ENCODE data around the gene CDH4. TPM values are rescaled to one million over a fixed set of nuclear protein-coding genes. Genes with fewer than 3 reads are reported as not detected.

The CDH4 gene
- total and polyA plus RNA-seq, 2 donors = 0.04 to 0.42 TPM

- no peak for DNase-seq (ENCODE audit: extremely low spot score)
- WGBS = 65% methylated on average over 19 of the region's 19 CpGs
- H3K36me3 ChIP-seq (ENCODE audit: insufficient read depth) = no peaks in the 10 kb centered on the region
Observed at GRCh38 chr20:61881416-61881815, 629.4 kb downstream of the CDH4 start.

GRCh38 chr20:61881861-61882260 lies 629.8 kb downstream of the CDH4 start:
- no peak for DNase-seq (ENCODE audit: extremely low spot score)
- no peaks in the 10 kb centered on the region for H3K4me1 ChIP-seq (ENCODE audit: insufficient read depth)
- 77% methylated on average over 13 of the region's 13 CpGs for WGBS
- no peak overlapping the region for H3K27ac ChIP-seq (ENCODE audit: low read depth)
- no peak overlapping the region for H3K4me3 ChIP-seq (ENCODE audit: low read depth, low read length)
- H3K36me3 ChIP-seq (ENCODE audit: insufficient read depth) = no peaks in the 10 kb centered on the region

More at GRCh38 chr20:61881416-61881815, 629.4 kb downstream of the CDH4 start:
- Histone ChIP-seq H3K4me1 (ENCODE audit: insufficient read depth) (no peaks in the 10 kb centered on the region), H3K4me3 (ENCODE audit: low read depth, low read length) (no peak overlapping the region), H3K27ac (ENCODE audit: low read depth) (no peak overlapping the region)

GRCh38 chr20:61882716-61883615 lies 630.9 kb downstream of the CDH4 start:
- no peak for DNase-seq (ENCODE audit: extremely low spot score)
- Histone ChIP-seq H3K4me3 (ENCODE audit: low read depth, low read length) (no peak overlapping the region), H3K4me1 (ENCODE audit: insufficient read depth) (no peaks in the 10 kb centered on the region), H3K36me3 (ENCODE audit: insufficient read depth) (no peaks in the 10 kb centered on the region), H3K27ac (ENCODE audit: low read depth) (no peak overlapping the region)
- 53% methylated on average over 32 of the region's 32 CpGs for WGBS

- DNase-seq (ENCODE audit: extremely low spot score) = no peak
- WGBS = 43% methylated on average over 14 of the region's 14 CpGs
- H3K27ac ChIP-seq (ENCODE audit: low read depth) = no peak overlapping the region
Observed at GRCh38 chr20:61883857-61884393, 631.9 kb downstream of the CDH4 start.

GRCh38 chr20:61884571-61885389 lies 632.7 kb downstream of the CDH4 start:
- no peaks in the 10 kb centered on the region for H3K36me3 ChIP-seq (ENCODE audit: insufficient read depth)
- H3K27ac ChIP-seq (ENCODE audit: low read depth) = no peak overlapping the region
- H3K4me3 ChIP-seq (ENCODE audit: low read depth, low read length) = no peak overlapping the region
- no peak for DNase-seq (ENCODE audit: extremely low spot score)
- 80% methylated on average over 25 of the region's 25 CpGs for WGBS
- no peaks in the 10 kb centered on the region for H3K4me1 ChIP-seq (ENCODE audit: insufficient read depth)

More at GRCh38 chr20:61883857-61884393, 631.9 kb downstream of the CDH4 start:
- Histone ChIP-seq H3K4me1 (ENCODE audit: insufficient read depth) (no peaks in the 10 kb centered on the region), H3K4me3 (ENCODE audit: low read depth, low read length) (no peak overlapping the region), H3K36me3 (ENCODE audit: insufficient read depth) (no peaks in the 10 kb centered on the region)

GRCh38 chr20:61885759-61886715 lies 634.0 kb downstream of the CDH4 start:
- Histone ChIP-seq H3K36me3 (ENCODE audit: insufficient read depth) (no peaks in the 10 kb centered on the region), H3K27ac (ENCODE audit: low read depth) (no peak overlapping the region), H3K4me1 (ENCODE audit: insufficient read depth) (no peaks in the 10 kb centered on the region), H3K4me3 (ENCODE audit: low read depth, low read length) (no peak overlapping the region)
- WGBS = 78% methylated on average over 21 of the region's 21 CpGs
- DNase-seq (ENCODE audit: extremely low spot score) = no peak

- no peak for DNase-seq (ENCODE audit: extremely low spot score)
Observed at GRCh38 chr20:61886721-61887595, 634.9 kb downstream of the CDH4 start.

GRCh38 chr20:61887596-61888093 lies 635.6 kb downstream of the CDH4 start:
- 53% methylated on average over 13 of the region's 13 CpGs for WGBS
- Histone ChIP-seq H3K36me3 (ENCODE audit: insufficient read depth) (no peaks in the 10 kb centered on the region), H3K4me3 (ENCODE audit: low read depth, low read length) (no peak overlapping the region), H3K4me1 (ENCODE audit: insufficient read depth) (no peaks in the 10 kb centered on the region), H3K27ac (ENCODE audit: low read depth) (no peak overlapping the region)
- DNase-seq (ENCODE audit: extremely low spot score) = no peak

More at GRCh38 chr20:61886721-61887595, 634.9 kb downstream of the CDH4 start:
- Histone ChIP-seq H3K36me3 (ENCODE audit: insufficient read depth) (no peaks in the 10 kb centered on the region), H3K4me3 (ENCODE audit: low read depth, low read length) (no peak overlapping the region), H3K27ac (ENCODE audit: low read depth) (no peak overlapping the region), H3K4me1 (ENCODE audit: insufficient read depth) (no peaks in the 10 kb centered on the region)
- WGBS = 49% methylated on average over 21 of the region's 21 CpGs

- Histone ChIP-seq H3K4me1 (ENCODE audit: insufficient read depth) (no peaks in the 10 kb centered on the region), H3K36me3 (ENCODE audit: insufficient read depth) (no peaks in the 10 kb centered on the region), H3K4me3 (ENCODE audit: low read depth, low read length) (no peak overlapping the region), H3K27ac (ENCODE audit: low read depth) (no peak overlapping the region)
- WGBS = 91% methylated on average over 19 of the region's 19 CpGs
- no peak for DNase-seq (ENCODE audit: extremely low spot score)
Observed at GRCh38 chr20:61888101-61888865, 636.2 kb downstream of the CDH4 start.

GRCh38 chr20:61889659-61890058 lies 637.6 kb downstream of the CDH4 start:
- no peaks in the 10 kb centered on the region for H3K4me1 ChIP-seq (ENCODE audit: insufficient read depth)
- no peak for DNase-seq (ENCODE audit: extremely low spot score)
- no peaks in the 10 kb centered on the region for H3K36me3 ChIP-seq (ENCODE audit: insufficient read depth)
- 91% methylated on average over 1 of the region's 1 CpG for WGBS
- no peak overlapping the region for H3K27ac ChIP-seq (ENCODE audit: low read depth)
- no peak overlapping the region for H3K4me3 ChIP-seq (ENCODE audit: low read depth, low read length)

GRCh38 chr20:61890210-61890609 lies 638.1 kb downstream of the CDH4 start:
- 0% methylated on average over 1 of the region's 1 CpG for WGBS
- no peak overlapping the region for H3K27ac ChIP-seq (ENCODE audit: low read depth)
- H3K4me1 ChIP-seq (ENCODE audit: insufficient read depth) = no peaks in the 10 kb centered on the region
- no peaks in the 10 kb centered on the region for H3K36me3 ChIP-seq (ENCODE audit: insufficient read depth)
- no peak for DNase-seq (ENCODE audit: extremely low spot score)
- no peak overlapping the region for H3K4me3 ChIP-seq (ENCODE audit: low read depth, low read length)

All from urinary bladder (tissue), 4 donors.